Stomach (tissue), 9 donors: Measurements from ENCODE around the gene SLC29A3. TPM values are rescaled to one million over a fixed set of nuclear protein-coding genes. Genes with fewer than 3 reads are reported as not detected.

Source experiments
- DNase-seq, 2 donors: peaks; one replicate each; pipeline versions ENCODE4 v3.0.0 to v3.0.0-alpha.2; 2013 to 2019
- H3K27ac ChIP-seq, 5 donors: fragments of 200-600 bp in 4 of 5; sonication (generic) in 4 of 5; one replicate each; pipeline ENCODE4 v1.5.1; 2013 to 2019; ENCODE audit warnings: mild to moderate bottlenecking in 1 of 5, moderate library complexity in 1 of 5
- H3K27me3 ChIP-seq, 3 donors: fragments of 200-600 bp; sonication (generic); one replicate each; pipeline ENCODE4 v1.5.1; 2017 to 2019; ENCODE audit warnings: mixed run types in 1 of 3
- H3K36me3 ChIP-seq, 4 donors: fragments of 200-600 bp; sonication (generic); 1 replicate in 3 of 4; 2 replicates in 1 of 4; pipeline ENCODE4 v1.5.1; 2016 to 2019
- H3K4me1 ChIP-seq, 4 donors: fragments of 200-600 bp; sonication (generic); one replicate each; pipeline ENCODE4 v1.5.1; 2016 to 2019
- H3K4me3 ChIP-seq, 4 donors: fragments of 200-600 bp; sonication (generic) in 3 of 4; one replicate each; pipeline ENCODE4 v1.5.1; 2016 to 2019; ENCODE audit warnings: mild to moderate bottlenecking in 1 of 4
- H3K9me3 ChIP-seq, 4 donors: fragments of 200-600 bp; sonication (generic); one replicate each; pipeline ENCODE4 v1.5.1; 2016 to 2019
- EP300 ChIP-seq: sonication (generic); formaldehyde crosslinking; IDR thresholded peaks from one replicate; pipeline ENCODE4 v1.6.1; 2017; ENCODE audit warnings: antibody characterized with exemption
- POLR2A ChIP-seq, 4 donors: fragments of 450-650 bp; IDR thresholded peaks; one replicate each; pipeline ENCODE4 v1.6.1; 2016; ENCODE audit warnings: antibody characterized with exemption in 4 of 4, control low read depth in 2 of 4, mild to moderate bottlenecking in 1 of 4, moderate library complexity in 1 of 4
- POLR2AphosphoS5 ChIP-seq, 3 donors: sonication (generic); formaldehyde crosslinking; IDR thresholded peaks; one replicate each; pipeline ENCODE4 v1.6.1; 2016; ENCODE audit warnings: antibody characterized with exemption in 3 of 3
- WGBS, 5 donors: extraction: QIAGEN DNeasy Blood & Tissue Kit in 3 of 5; methylation state at CpG; one replicate each; pipeline versions ENCODE4 v1.1.5 to v1.1.7; 2013 to 2018; 5-methylcytosine and 5-hydroxymethylcytosine counted together
- intact Hi-C: fragments of 100-400 bp; cut with DNase I; formaldehyde crosslinking; loops from one replicate; pipeline ENCODE4 v1.15.1; 2023; ENCODE audit warnings: low total_unique reads
- polyA plus RNA-seq, 3 donors: library from polyadenylated mRNA; stranded (reverse); fragments of 200-250 nt; gene quantifications; one replicate each; pipeline ENCODE4 v1.2.3, GENCODE V29; 2013
- total RNA-seq, 5 donors: library from RNA; depleted of rRNA; stranded (reverse); fragments of >200 nt; gene quantifications; one replicate each; pipeline versions ENCODE4 v1.1.0 to v1.2.3, GENCODE V29; 2014 to 2016
- TF ChIP-seq, protein P1 (sequence below), 7 experiments: fragments of 450-650 bp in 4 of 7; fragments of 200-600 bp in 3 of 7; sonication (generic) in 3 of 7; IDR thresholded peaks; one replicate each; pipeline ENCODE4 v1.5.1; 2016 to 2019; ENCODE audit warnings: antibody characterized with exemption in 7 of 7, control low read depth in 2 of 7, mild to moderate bottlenecking in 1 of 7
- donor health status: healthy with polysubstance abuse.
- donor health status: Bipolar disorder and iron deficiency.
- donor health status: healthy.

Gene SLC29A3
- total and polyA plus RNA-seq, 8 donors = 2.8 to 23.7 (median 4.2) TPM; not detected in 2

DNA sequence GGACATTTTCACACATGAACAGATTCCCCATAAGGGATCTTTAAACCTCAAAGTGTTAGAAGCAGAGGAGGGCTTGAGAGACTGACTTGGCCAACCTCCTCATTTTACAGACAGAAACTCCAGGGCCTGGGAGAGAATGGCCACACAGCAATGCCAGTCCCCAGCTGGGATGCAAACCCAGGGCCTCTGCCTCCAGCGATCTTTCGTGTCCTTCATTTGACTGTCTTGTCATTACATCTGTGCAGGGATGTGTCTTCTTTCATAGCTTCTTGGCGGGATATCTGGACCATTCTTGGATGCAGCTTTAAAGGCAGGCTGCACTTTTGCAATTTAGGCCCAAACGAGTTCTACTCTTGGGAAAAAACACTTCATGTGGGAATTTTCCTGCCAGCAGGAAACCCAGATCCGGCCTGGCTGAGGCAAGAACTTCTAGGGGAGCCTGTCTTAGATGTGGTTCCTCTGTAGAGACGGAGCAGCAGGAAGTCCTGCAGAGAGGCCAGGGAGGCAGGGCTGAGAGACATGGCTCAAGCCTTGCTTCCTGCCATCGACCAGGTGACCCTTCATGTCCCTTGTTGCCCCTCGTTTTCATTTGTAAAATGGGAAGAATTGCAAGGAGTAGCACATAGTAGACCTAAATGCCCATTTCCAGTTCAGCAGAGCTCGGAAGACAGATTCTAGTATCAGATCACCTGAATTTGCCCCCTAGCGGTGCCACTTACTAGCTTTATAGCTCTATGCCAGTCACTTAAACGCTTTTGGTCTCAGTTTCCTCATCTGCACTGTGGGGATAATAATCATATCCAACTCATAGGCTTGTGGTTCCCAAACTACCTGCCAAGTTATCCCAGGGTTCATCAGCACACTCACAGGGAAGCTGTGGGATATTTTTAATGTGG, 43.9 kb upstream of the SLC29A3 start:
- 71 to 79% (median 77%) methylated on average over 9 to 11 of the region's 11 CpGs for WGBS, 5 donors
- no peak for DNase-seq
- TF ChIP-seq POLR2A (IDR thresholded peaks at IDR 0.05) = no peak
- no peak for TF ChIP-seq POLR2AphosphoS5 (IDR thresholded peaks at IDR 0.05)
- no peak for TF ChIP-seq EP300
- peaks cover 0 to 20% (median 5%) of the 10 kb centered on the region in 4 donors for H3K4me1 ChIP-seq
- H3K27me3 ChIP-seq = no peaks in the 10 kb centered on the region
- no peak overlapping the region for H3K4me3 ChIP-seq
- H3K27ac ChIP-seq = no peak overlapping the region
- peaks cover 0 to 8% (median 7%) of the 10 kb centered on the region in 4 donors for H3K36me3 ChIP-seq
- intact Hi-C loops = loop anchor here (5.0 kb wide), 1 partner anchor 68 kb away; no protein-coding TSS in a partner anchor
- no peaks in the 10 kb centered on the region for H3K9me3 ChIP-seq

DNA sequence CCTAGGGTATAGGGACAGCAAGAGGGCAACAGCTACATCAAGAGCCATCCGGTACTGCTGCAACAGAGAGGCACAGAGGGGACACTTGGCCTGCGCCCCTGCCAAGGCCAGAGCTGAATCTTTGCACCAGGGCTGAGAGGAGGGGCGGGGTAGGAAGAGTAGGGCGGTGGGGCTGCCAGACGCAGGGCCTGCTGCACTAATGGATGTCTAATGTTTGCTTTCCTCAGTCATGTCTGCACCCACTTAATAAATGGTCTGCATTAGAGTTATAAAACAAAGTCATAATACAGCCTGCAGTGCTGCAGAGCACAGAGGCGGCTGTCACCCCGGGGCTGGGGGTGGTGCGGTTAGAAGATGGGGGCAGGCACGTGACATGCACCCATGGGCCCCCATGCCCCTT, 42.2 kb upstream of the SLC29A3 start:
- TF ChIP-seq POLR2A (IDR thresholded peaks at IDR 0.05) (no peak), EP300 (no peak), POLR2AphosphoS5 (IDR thresholded peaks at IDR 0.05) (no peak)
- TF ChIP-seq, protein P1, sequence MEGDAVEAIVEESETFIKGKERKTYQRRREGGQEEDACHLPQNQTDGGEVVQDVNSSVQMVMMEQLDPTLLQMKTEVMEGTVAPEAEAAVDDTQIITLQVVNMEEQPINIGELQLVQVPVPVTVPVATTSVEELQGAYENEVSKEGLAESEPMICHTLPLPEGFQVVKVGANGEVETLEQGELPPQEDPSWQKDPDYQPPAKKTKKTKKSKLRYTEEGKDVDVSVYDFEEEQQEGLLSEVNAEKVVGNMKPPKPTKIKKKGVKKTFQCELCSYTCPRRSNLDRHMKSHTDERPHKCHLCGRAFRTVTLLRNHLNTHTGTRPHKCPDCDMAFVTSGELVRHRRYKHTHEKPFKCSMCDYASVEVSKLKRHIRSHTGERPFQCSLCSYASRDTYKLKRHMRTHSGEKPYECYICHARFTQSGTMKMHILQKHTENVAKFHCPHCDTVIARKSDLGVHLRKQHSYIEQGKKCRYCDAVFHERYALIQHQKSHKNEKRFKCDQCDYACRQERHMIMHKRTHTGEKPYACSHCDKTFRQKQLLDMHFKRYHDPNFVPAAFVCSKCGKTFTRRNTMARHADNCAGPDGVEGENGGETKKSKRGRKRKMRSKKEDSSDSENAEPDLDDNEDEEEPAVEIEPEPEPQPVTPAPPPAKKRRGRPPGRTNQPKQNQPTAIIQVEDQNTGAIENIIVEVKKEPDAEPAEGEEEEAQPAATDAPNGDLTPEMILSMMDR (IDR thresholded peaks at IDR 0.05) = no peak
- DNase-seq = no peak
- Histone ChIP-seq H3K4me1 (peaks cover 0 to 7% (median 2%) of the 10 kb centered on the region in 4 donors), H3K4me3 (no peak overlapping the region), H3K36me3 (peaks cover 0 to 17% (median 13%) of the 10 kb centered on the region in 4 donors), H3K27me3 (no peaks in the 10 kb centered on the region), H3K9me3 (no peaks in the 10 kb centered on the region), H3K27ac (no peak overlapping the region)
- WGBS, 5 donors = 79 to 89% (median 82%) methylated on average over 9 of the region's 9 CpGs
- intact Hi-C loops = loop anchor here (5.0 kb wide), 1 partner anchor 70 kb away; no protein-coding TSS in a partner anchor

DNA sequence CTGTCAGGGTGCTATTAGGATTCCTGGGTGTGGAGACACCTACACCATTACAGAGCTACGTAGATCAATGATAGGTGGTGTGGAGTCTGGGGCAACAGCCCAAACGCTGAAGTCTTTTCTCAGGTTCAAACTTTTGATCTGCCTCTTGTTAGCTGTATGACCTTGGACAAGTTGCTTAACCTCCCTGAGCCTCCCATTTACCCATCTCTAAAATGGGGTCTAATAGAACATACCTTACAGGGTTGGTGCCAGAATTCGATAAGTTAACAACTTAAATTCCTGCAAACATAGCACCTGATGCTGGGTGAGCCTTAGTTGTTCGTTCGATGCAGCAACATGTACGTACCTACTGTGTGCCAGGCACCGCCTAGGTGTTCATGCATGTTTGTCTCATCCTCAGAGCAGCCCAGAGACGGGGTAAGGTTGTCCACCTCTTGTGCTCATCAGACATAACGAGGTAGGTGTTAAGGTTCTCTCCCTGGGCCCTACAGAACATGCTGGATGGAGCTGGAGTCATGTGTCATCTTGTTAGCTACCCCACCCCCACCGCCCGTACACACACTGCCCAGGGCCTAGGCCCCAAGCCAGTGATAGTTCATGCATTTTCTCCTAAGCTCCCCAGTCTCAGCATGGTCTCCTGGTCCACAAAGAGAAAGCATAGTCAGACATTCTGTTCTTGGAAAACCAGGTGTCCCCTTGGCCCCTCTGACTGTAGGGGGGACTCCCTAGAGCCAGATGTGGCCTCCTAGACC, 41.0 kb upstream of the SLC29A3 start:
- no peak overlapping the region for H3K27ac ChIP-seq
- no peak overlapping the region for H3K4me3 ChIP-seq
- DNase-seq = no peak
- WGBS, 5 donors = 91 to 97% (median 93%) methylated on average over 11 of the region's 11 CpGs
- intact Hi-C loops = loop anchor here (5.0 kb wide), 1 partner anchor 71 kb away; no protein-coding TSS in a partner anchor
- H3K36me3 ChIP-seq = peaks cover 0 to 29% (median 22%) of the 10 kb centered on the region in 4 donors
- no peaks in the 10 kb centered on the region for H3K27me3 ChIP-seq
- TF ChIP-seq EP300 (no peak), POLR2A (IDR thresholded peaks at IDR 0.05) (no peak), POLR2AphosphoS5 (IDR thresholded peaks at IDR 0.05) (no peak)
- TF ChIP-seq, protein P1 (IDR thresholded peaks at IDR 0.05) = no peak
- peaks cover 0 to 5% (median 0%) of the 10 kb centered on the region in 4 donors for H3K4me1 ChIP-seq
- no peaks in the 10 kb centered on the region for H3K9me3 ChIP-seq

DNA sequence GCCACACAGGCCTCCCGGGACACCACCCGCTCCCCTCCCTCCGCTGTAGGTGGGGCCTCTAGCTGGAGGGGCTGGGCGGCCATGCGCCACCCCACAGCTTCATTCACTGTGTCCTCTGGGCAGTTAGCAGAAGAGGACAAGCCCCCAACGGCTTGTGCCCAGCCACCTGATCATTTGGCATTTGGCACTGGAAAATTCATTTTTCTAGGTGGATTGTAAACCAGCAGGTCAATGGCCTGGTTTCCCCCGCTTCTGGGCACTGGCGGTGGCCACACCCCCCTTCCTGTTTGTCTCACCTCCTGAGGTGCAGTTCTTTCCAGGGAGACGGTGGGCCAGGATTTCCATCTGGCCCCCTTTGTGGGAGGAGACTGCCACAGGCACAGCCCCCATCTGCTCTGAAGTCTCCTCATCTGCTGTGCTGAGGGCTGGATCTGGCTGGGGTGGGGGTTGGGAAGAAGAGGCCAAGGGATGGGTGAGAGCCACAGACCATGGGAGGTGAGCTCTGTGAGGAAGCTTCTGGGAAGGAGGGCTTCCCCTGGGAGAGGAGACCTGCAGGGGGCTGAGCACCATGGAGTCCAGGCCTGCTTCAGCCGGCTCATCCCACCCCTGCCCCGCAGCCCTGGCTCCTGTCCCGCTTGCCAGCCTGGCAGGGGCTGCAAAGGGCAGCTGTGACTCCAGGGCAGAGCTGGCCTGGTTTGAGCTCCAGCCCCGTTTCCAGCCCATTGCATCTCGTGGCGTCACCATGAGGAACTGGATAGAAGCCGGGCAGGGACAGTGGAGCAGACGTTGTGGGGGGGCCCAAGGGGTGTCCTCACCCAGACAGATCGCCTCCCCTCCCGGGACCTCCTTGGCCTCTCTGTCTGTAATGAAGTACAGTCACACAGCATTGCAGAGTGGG, 40.1 kb upstream of the SLC29A3 start:
- intact Hi-C loops = loop anchor here (5.0 kb wide), 1 partner anchor 72 kb away; no protein-coding TSS in a partner anchor
- peaks cover 0 to 34% (median 25%) of the 10 kb centered on the region in 4 donors for H3K36me3 ChIP-seq
- no peak for DNase-seq
- H3K4me1 ChIP-seq = peaks cover 0 to 5% (median 0%) of the 10 kb centered on the region in 4 donors
- no peak overlapping the region for H3K27ac ChIP-seq
- H3K9me3 ChIP-seq = no peaks in the 10 kb centered on the region
- H3K27me3 ChIP-seq = no peaks in the 10 kb centered on the region
- H3K4me3 ChIP-seq = no peak overlapping the region
- TF ChIP-seq, protein P1 (IDR thresholded peaks at IDR 0.05) = no peak
- TF ChIP-seq EP300 (no peak), POLR2AphosphoS5 (IDR thresholded peaks at IDR 0.05) (no peak), POLR2A (IDR thresholded peaks at IDR 0.05) (no peak)
- 69 to 78% (median 75%) methylated on average over 6 to 19 of the region's 19 CpGs for WGBS, 5 donors
